GM19023 (cell line): ENCODE measurements around the gene TAF4.

ENCODE experiments used
- ATAC-seq: cut with Tn5 transposase; IDR thresholded peaks from one replicate; pipeline ENCODE4 v1.9.1; 2021; ENCODE audit warnings: mild to moderate bottlenecking, moderate library complexity; ENCODE audit not compliant: unreplicated experiment

TAF4 gene

GRCh38 chr20:62044631-62045030, 21.1 kb downstream of the TAF4 start:
- ATAC-seq = no peak

GRCh38 chr20:62043131-62043914, 22.4 kb downstream of the TAF4 start:
- no peak for ATAC-seq

DNA sequence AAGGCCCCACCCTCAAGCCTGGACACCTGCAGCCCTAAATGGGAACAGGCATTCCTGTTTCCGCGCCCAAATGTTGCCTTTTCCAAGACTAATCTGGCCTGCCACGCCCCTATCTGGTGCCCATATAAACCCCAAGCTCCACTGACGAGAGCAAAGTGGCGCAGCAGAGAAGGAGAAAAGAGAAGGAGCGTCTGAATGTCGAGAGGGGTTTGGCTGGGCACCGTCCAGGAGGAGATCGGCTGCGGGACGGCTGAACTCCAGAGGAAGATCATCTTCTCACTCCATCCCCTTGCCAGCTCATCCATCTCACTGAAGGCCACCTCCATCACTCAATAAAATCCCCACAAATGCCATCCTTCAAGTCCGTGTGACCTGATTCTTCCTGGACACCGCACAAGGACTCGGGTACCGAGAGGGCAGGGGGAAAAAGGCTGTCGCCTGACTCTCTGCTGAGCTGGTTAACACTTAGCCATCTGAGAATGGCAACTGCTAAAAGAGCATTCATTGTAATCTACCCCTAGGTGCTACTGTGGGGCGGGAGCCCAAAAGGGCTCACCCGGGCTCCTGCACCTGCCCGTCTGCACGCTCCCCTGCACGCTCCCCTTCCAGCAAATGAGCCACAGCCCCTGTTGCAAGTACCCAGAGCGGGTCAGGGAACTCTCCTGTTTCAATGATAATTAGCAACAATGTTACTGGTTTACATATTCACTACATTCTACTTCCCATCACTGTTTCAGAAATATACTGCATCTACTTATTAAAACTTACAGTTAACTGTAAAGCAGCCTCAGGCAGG, 23.5 kb downstream of the TAF4 start:
- no peak for ATAC-seq

- ATAC-seq = no peak
These were observed 24.7 kb downstream of the TAF4 start for GRCh38 chr20:62040933-62041332.

GRCh38 chr20:62040381-62040922, 25.2 kb downstream of the TAF4 start:
- no peak for ATAC-seq

DNA sequence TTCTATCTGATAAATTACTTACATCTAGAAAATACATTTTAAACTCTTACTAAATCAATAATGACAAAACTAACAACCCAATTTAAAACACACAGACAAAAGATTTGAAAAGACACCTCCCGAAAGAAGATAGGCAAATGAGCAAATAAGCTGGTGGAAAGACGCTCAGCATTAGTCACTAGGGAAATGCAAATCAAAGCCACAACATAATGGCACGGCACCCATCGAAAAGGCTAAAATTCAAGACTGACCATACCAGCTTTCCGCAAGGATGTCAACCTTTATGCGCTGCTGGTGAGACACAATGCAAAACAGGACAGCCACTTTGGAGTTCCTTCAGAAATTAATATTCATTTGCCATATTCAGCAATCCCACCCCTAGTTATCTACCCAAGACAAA, 25.9 kb downstream of the TAF4 start:
- ATAC-seq = no peak

GRCh38 chr20:62032609-62033368, 32.9 kb downstream of the TAF4 start:
- ATAC-seq = no peak

DNA sequence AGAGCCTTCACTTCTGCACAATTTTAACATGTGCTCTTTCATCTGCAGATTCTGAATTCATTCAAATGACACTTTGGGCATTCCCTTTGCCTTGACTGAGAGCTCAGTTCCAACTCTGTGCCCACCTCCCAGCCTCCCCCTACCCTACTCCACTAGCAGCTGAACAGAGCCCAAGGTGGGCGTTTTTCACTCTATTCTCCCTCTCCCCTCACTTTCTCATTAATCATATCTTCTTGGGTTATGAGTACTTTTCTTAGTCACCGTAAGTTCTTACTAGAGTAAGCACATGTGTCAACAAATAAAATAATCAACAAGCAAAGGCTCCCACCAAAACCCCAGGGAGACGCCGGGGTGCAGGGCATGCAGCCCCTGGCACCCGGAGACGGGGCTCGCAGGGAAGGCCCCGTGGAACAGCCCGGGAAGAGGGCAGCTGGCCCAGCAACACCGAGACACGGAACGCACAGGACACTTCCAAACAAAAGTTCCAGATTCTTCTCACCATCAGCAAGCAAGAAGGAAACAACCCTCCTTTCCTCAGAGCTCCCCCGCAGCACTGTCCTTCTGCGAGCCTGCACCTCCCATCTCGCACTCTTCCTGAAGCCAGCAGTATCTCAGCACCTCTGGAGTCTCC, 34.1 kb downstream of the TAF4 start:
- ATAC-seq = no peak

DNA sequence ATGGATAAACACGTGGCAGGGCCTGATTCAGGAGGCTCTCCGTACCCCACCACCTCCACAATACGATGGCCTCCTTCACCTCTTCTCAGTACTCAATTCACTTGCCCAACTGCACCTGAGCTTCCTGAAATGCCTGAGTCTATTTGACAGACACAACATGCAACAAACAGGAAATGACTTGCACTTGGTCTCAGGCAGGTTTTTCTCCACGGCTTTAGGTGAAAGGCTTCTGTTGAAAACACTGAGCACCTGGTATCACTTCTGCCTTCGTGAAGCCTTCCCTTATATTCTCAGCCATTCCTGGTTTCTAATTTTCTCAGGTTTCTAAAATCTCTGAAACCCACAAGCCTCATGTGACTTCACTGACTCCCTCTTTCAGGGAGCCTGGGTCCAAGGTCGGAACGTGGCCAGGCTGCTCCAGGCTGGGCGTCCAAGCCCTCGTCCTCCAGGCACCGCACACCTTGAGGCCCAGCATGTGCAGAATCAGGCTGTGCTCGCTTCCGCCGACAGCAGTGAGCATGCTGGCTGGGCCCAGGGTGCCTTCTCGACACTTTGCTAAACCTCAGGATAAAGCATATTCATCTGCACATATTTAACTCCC, 34.7 kb downstream of the TAF4 start:
- no peak for ATAC-seq

GRCh38 chr20:62030357-62030756, 35.3 kb downstream of the TAF4 start:
- no peak for ATAC-seq

- no peak for ATAC-seq
These were observed 35.7 kb downstream of the TAF4 start for GRCh38 chr20:62029949-62030348.

DNA sequence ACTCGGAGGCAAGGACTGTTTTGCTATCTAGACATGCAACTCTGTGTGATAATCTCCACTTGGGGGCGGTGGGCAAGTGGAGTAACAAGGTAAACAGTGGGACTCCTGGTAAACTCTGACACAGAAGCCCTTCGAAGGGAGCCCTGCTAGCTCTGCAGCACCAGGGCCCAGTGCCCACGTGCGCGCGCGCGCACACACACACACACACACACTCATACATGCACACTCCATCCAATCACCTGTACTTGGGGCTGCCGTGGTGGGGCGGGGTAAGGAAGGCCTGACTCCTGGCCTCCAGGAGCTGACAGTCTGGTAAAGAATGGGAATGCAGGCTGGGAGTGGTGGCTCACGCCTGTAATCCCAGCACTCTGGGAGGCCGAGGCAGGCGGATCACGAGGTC, 36.4 kb downstream of the TAF4 start:
- no peak for ATAC-seq

GRCh38 chr20:62028384-62028783, 37.3 kb downstream of the TAF4 start:
- ATAC-seq = no peak

DNA sequence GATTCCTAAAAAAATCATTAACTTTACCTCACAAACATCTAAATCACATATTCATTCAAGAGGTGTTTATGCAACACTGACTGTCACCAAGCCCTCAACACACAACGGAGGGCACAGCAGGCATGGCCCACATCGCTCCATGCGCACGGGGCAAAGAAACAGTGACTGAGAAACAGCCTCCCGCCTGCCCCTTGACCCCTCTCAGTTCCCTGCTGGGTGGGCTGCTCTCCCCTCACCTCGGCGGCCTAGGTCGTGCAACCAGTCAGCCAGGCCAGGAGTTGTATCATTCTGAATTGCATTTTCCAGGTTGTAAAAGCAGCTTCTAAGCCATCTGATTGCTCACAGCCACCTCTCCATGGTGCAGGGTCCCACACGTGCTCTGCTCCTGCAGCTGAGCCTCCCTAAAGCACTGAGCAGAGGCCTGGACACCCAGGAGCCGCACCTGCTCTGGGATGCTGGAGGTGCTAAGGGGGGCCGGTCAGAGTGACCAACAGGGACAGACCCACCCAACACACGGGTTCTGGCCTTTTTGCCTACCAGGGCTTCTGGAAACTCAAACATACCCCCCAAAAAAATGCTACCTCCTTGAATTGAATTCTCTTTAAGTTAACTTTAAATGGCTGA, 37.9 kb downstream of the TAF4 start:
- no peak for ATAC-seq

- no peak for ATAC-seq
These were observed 38.6 kb downstream of the TAF4 start for GRCh38 chr20:62027116-62027515.

GRCh38 chr20:62026564-62026856, 39.2 kb downstream of the TAF4 start:
- ATAC-seq = no peak

DNA sequence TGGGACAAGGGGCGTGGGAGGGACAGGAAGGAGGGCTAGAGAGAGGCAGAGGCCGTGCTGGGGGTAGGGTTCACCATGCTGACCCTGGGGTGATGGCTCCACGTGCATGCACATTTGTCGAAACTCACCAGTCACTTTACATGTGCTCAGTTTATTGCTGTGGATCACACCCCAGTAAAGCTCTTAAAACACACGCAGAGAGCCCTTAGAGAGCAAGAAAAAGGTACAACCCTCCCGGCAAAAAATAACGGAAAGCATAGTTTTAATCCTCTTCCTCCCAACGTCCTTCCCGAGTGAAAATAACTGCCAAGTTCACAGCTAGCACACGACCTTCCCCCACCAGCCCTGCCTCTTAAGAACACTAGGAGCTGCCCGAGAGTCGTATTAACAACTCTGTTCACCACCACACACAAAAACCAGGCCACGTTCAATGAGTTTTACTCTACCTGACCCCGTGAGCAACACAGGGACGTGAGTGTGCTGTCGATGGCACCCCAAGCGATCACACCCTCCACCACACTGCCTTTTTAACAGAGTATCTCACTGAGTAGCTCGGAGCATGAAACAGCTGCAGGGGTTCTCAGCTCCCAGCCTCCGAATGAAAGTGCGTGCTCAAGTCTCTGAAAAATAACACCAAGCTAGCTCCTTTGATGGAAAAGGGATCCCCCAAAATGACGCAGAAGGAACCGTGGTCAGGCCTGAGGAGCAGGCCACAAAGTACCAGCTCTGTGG, 39.7 kb downstream of the TAF4 start:
- no peak for ATAC-seq

- ATAC-seq = no peak
These were observed 40.3 kb downstream of the TAF4 start for GRCh38 chr20:62025394-62025793.

DNA sequence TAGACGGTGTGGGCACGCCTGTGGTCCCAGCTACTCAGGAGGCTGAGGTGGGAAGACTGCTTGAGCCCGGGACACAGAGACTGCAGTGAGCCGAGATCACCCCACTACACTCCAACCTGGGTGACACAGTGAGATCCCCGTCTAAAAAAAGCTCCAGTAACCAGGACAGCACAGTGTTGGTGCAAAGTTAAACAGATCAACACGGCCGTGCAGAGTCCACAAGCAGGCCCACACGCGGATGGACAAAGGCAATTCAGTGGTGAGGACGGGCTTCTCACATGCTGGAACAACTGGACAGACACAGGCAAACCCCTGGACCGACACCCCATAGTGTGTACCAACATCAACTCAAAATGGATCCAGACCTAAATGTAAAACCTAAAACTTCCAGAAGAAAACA, 41.7 kb downstream of the TAF4 start:
- ATAC-seq = no peak
